Activated CD4-positive, CD25-positive, alpha-beta regulatory T cell (primary cell): Measurements from ENCODE around the gene CCDC179.

Experiments
- DNase-seq, 4 experiments: peaks; one replicate each; lab custom pipeline; 2025; lab: John Stamatoyannopoulos, UW

Gene CCDC179

DNA sequence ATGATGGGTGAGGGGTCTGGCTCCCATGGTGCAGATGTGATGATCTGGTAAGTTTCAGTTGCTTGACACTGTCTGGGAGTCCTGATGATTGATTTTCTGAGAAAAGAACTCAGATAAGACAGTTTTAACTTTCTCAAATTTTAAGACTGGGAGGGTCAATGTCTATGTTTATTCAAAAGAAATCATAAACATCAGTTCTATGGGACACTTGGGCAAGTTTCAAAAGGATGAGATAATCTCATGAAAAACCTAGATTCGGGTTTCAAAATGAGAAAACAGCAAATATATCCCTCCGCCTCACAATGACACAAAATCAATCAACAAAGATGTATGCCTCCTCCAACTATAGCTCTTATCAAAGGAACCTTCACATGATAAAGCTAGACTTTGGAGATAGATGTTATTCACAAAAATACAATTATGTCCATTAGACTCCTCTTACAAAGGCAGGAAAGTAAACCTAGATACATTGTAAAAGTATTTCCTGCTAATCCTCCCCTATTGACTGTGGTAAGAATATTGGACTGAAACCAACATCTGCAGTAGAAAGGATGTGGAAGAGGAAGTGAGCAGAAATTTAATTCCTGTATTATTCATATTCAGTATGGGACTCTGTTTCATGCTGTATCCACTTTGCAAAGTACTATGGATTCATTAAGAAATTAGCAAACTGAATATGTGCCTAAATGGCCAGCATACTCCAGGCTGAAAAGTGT, 52.3 kb downstream of the CCDC179 start:
- DNase-seq: no peak

DNA sequence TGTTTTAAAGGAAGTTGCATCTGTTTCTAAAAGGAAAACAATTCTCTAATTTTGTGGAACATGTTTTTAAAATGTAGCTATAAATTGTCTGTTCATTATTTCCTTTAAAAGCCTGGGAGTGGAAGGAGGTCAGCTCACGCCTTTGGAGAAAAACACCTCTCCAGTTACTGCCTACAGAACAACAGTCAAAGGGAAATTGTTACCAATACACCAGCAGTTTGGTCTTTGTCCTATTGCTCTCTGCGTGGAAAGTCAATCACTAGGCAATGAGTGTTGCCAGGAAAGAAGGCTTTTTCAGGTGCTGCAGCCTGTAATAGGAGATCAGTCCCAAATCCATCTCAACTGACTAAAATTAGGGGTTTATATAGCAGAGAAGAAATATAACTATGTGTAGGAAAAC, 52.9 kb downstream of the CCDC179 start:
- DNase-seq: no peak

DNA sequence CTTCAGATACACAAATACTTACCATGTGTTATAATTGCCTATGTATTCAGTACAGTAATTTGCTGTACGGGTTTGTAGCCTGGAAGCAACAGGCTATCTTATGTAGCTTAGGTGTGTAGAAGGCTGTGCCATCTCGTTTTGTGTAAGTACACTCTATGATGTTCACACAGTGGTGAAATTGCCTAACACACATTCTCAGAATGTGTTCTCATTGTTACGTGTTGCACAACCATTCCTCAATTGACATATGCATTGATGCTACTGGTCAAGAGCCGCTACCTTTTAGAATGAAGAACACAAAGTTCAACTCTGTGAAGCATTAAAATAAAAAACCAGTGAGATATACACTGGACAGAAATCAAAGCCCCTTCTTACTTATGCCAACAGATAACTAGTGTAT, 57.4 kb downstream of the CCDC179 start:
- DNase-seq: no peak

DNA sequence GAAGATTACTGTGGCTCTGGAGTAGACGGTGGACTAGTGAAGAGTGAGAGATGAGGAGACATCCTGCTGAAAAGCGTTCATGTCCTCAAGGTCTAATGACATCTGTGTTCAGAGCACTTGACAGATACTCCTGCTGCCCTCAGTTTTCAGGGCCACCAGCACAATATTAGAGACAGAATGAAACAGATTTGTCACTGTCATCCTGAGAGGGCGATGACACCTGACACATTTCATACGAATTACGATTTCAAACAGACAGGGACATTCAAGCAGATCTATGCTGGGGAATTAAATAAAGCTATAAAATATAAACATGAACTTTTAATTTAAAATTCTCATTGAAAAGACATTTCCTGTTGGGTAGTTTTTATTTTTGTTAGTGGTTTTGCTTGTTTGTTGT, 59.8 kb downstream of the CCDC179 start:
- no peak for DNase-seq

DNA sequence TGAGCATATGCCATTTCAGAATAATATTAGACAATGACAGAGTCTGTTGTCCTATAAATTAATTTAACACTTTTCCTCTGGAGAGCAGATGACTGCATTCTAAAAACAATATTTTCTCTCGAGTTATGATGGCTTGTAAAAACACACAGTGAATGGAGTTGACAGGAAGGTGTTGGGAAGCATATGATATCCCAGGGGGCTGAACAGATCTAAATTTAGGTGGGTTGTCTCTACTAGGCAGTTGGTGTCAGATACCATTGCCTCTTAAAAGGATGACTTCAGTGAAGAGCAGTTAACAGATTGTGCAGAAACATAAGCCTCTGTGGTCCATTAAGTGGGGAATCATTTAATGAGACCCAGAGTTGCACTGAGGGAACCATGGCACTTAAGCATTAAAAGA, 61.4 kb downstream of the CCDC179 start:
- no peak for DNase-seq

DNA sequence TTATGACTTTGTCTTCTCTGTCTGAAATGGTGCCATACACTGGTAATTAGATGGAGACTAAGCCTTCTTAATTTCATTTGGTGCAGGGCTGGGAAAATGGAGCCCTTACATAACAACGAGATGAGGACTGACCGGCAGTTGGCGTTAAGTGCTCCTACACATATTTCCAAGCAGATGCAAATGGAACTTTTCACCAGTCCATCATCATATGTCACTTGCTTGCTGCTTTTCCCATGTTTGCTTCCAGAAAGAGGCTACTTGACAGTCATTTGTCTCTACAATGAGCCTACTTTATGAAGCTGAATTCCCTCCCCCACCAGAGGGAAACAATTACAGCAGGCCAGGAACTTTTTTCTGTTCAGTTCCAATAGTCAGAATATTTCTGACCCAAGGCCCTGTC, 63.2 kb downstream of the CCDC179 start:
- no peak for DNase-seq
